ENCODE results near the gene PCNX1.

DNA sequence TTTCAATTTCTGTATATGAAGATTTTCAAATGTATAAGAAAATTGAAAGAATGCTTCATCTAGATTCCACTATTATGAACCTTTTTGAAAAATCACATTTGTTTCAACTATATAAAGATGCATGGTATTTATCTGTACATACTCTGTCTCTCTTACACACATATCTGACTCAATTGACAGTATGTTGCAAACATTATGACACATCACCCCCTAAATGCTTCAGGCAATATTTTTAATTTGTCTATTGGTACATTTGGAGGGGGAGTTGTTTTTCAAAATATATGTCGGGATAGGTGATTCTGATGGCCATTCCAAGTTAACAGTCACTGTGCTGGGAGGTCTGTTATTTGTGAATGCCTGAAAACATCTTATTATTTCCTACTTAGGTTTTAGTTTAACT, 14.4 kb downstream of the PCNX1 start:
- TF ChIP-seq CTCF (IDR thresholded peaks at IDR 0.05 in 4 of 5, conservative IDR thresholded peaks at IDR 0.05 in 1 of 5) (no peak), POLR2A (IDR thresholded peaks at IDR 0.05) (no peak)

All from gastrocnemius medialis (tissue), 4 donors.